ENCODE data around the gene C14orf93.

The C14orf93 gene

DNA sequence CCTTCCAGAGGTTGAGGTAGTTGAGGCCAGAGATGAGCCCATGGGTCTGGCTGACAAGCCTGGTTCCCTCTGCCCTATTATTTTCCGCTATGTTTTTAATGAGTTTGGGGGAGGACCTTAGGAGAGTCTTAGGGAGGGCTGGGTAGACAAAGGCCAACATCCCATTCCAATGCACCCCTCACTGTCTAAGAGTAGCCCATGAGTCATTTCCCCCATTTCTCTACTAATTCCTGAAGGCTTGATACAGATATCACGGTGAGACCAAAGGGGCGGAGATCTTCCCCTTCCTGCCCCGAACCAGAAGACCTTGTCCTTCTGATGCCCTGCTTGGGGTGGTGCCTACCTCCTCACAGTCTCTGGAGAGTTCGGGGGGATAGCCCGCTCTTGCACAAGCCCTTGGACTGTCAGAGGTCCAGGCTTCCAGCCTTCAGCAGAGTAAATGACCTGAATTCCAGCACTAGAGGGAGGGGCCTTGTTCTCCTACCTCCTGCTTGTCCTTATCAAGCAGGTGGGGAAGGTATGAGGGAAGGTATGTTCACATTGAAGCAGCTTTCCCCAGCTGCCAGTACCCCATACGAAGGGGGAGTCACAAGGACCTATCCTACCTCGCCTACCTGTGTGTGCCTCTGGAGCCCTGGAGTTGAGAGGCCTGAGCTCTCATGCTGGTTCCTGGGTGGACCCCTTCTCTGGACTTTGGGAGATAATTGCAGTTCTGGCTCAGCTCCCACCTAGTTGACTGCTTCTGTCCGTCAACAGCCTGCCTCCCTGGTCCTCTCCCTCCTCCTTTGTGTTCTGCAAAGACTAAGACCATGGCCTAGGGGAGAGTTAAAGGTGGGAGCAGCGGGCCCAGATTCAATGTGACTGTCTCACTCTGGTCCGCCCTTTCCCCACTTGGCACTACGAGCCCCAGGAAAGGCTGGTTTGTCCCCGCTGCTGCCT is 35.7 kb upstream of the C14orf93 start:
- no peak for DNase-seq

DNA sequence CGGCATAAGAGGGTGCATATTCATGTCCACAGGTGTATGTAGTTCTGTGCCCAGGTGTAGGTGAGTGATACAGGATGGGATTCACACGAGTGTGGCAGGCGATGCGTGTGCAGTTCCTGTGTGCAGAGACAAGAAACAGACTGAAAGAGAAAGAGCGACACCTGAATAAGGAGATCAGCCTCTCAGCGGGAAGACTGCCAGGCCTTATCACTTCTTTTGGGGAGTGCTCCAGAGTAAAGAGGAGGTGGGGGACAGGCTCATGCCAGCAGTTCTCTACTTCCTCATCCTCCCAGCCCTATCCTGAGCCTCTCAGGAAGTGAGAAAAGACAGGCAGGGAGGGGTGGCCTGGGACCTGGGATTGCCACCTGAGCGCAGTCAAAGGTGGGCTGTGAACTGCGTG is 34.9 kb upstream of the C14orf93 start:
- DNase-seq = no peak

DNA sequence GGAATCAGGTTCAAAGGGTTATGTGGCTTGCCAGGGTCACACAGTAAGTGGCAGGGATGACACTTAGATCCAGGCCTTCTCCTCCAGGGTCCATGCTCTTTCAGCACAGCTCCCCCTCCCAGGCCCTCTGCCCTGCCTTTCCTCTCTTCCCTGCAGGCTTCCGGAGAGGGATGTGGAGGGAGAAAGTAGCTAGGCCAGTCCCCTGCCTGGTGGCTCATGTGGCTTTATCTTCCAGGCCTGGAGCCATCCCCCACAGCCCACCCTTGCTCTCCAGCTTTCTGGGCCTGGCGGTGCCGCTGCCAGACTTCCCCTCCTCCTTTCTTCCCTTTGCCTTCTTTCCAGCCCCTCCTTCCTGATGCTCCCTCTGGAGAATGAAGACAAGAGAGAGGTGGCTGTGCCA is 33.8 kb upstream of the C14orf93 start:
- no peak for DNase-seq

DNA sequence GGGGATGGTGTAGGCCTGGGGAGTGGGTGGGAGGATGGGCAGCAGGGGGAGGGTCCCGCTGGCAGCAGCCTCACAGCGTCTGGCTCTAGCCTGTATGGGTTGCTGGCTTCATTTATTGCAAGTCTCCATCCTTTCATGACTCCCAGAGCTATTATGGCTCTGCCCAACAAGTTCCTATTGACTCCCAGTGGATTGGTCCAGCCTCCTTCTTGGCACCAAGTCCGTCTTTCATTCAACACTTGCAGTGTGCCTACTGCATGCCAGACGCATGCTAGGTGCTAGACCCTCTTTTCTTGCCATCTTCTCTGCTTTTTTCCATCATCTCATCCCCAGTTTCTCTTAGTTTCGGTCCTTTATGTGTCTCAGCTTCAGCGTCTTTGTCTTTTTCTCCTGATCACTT is 33.2 kb upstream of the C14orf93 start:
- DNase-seq = no peak

DNA sequence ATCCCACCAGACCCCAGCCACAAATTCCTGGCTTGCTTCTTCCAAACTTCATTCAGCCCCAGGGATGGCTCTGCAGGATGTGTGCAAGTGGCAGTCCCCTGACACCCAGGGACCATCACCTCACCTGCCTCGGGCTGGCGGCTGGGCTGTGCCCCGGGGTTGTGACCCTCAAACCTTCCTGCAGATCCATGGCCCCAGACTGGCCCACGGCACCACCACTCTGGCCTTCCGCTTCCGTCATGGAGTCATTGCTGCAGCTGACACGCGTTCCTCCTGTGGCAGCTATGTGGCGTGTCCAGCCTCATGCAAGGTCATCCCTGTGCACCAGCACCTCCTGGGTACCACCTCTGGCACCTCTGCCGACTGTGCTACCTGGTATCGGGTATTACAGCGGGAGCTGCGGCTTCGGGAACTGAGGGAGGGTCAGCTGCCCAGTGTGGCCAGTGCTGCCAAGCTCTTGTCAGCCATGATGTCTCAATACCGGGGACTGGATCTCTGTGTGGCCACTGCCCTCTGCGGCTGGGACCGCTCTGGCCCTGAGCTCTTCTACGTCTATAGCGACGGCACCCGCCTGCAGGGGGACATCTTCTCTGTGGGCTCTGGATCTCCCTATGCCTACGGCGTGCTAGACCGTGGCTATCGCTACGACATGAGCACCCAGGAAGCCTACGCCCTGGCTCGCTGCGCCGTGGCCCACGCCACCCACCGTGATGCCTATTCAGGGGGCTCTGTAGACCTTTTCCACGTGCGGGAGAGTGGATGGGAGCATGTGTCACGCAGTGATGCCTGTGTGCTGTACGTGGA is 32.4 kb upstream of the C14orf93 start, which contains the start of gene PSMB11:
PSMB11 (plus strand) TSS at position 51 of the 804 bp plus-strand sequence; CDS start at position 65, 14 bp downstream.
- no peak for DNase-seq

DNA sequence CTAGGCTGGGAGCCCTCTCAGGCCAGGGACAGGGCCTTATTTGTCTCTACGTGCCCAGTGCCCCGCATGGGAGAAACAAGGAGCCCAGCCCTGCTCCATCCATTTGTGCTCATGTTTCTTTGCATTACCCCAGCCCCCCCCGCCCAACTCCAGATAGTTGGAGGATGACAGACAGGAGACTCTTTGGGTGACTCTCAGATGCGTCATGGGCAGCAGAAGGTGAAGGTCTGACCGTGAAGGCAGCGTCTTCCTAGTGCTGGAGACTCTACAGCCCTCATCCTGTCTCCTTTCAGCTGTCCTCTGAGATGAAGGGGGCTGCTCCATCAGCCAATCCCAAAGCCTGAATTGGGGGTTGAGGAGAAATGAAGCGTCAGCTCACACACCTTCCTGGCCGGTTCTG is 31.8 kb upstream of the C14orf93 start:
- DNase-seq = no peak

DNA sequence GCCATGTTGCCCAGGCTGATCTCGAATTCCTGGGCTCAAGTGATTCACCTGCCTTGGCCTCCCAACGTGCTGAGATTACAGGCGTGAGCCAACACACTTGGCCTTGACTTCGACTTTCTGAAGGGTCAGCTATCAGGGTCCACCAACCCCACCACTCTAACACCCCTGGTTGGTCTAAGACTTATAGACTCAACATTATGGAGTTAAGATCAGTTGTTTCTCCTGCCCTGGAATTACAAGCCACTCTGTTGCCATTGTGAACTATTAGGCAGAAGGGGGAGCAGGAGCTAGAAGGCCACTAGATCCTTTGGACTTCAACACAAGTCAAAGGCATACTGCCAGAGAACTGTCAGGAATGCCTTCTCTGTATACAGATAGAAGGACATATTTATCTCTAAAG is 30.2 kb upstream of the C14orf93 start:
- DNase-seq = no peak

DNA sequence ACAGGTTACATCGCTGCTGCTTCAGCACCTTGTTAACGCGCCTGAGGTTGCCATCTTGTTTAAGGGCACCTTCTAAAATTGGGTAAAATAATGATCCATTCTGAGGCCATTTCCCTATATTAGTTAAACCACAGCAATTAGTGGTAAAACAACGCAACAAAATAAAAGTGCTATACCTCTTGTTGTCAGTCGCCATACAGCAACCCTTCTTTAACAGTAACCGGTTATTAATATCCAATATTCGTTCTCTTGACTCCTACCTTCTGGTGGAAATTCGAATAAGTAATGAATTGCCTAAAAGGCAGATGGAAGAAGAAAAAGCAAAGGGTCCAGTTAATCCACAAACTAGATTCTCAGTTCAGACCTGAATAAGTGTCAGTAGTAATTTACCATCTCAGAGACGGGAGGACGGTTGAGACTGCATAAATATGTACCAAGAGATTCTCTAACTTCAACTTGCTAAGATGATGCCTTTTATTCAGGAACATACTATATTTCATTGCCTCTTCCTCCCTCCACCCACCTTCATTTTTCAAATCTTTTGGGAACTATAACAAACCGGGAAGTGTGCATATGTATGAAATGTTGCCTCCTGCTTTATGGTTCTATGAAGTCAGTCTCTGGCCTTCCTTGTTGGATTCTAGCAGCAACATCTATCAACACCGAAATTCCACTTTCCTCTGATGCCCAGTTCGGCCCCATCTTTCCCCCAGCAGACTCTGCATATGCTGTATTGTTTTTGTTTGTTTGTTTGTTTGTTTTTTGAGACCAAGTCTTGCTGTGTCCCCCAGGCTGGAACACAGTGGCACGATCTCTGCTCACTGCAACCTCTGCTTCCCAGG is 25.6 kb upstream of the C14orf93 start:
- no peak for DNase-seq

DNA sequence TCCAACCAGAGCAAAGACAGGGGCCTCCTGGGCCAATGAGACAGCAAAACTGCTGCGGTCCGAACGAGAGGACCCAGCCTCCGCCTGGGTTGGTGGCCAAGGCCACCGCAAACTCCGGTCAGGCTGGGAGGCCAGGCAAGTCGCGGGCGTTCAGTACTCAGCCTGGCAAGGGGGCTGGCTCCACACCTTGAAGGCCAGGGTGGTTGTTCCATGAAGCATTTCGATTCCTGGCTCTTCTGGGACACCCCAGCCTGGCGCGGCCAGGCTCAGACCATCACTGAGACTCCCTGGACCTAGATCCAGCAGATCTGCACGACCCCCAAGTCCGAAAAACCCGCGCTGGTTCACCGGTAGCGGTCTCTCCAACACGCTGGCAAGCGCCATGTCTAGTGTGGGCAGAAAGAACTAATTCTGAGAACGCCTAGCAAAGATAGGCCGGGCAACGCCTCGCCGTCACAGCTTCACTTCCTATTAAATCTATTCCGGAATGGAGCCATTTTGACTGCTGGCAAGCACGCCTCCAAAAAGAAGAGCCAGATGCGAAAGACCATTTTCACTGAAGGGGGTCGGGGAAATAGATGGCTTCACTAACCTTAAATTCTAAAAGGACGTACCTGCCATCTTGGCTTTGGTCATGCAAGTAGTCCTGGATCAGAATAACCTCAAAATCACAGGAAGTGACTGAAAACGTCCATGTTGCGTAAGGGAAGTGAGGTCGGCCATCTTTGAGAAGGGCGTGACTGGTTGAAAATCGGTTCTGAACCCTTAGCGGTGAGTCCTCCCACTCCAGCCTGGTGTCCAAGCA is 24.8 kb upstream of the C14orf93 start, which contains the start of gene PSMB5:
PSMB5 (minus strand) TSS at position 403 of the 805 bp plus-strand sequence; CDS start at position 384, 19 bp downstream.
- DNase-seq = no peak

DNA sequence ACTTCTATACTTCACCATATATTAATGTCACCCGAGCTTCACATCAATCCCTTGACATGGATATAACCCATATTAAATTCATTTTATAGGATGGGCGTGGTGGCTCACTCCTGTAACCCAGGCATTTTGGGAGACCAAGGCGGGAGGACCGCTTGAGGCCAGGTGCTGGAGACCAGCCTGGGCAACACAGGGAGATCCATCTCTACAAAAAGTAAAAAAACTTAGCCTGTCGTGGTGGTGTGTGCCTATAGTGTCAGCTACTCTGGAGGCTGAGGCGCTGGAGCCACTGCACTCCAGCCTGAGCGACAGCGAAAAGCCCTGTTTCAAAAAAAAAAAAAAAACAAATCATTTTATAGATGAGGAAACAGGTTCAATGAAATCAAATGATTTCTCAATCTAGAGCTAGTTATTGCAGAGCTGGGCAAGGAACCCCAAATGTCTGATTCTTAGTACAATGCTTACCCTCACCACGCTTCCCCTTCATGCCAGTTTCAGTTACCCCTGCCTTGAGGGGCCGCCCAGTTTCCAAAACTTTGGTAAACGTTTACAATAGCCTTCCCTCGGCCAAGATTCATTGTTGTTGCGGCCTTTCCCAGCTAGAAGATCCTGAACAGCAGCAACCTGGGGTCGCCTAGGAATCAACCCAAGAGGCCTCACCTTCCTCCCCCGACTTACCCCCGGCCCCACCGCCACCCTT is 24.0 kb upstream of the C14orf93 start:
- no peak for DNase-seq

DNA sequence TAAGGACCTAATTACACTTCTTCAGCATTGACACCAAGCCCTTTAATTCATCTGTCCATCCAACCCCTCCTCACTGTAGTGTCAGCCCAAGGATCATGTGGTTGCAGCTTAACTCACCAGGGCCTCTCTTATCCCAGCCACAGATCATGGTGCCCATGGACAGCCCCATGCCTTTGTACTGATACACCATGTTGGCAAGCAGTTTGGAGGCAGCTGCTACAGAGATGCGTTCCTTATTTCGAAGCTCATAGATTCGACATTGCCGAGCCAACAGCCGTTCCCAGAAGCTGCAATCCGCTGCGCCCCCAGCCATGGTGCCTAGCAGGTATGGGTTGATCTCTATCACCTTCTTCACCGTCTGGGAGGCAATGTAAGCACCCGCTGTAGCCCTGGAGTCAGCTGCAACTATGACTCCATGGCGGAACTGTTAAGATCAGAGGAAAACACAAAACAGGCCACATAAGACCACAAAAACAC is 23.3 kb upstream of the C14orf93 start:
- no peak for DNase-seq

DNA sequence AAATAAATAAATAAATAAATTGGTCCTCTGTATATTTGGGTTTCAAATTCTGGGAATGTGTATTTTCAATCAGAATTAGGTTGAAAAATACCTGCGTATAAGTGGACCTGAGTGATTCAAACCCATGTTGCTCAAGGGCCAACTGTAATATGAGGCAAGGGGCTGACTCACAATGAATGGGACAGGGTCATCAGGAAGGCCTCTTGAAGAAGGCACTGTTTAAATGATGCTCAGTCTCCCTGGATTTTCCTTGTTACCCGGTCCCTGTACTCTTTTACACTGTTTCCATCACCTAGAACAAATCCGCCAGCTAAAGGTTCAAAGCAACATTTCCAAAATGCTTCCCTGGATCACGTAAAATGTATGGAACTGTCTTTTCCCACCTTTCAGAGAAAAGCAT is 21.0 kb upstream of the C14orf93 start:
- DNase-seq = no peak

DNA sequence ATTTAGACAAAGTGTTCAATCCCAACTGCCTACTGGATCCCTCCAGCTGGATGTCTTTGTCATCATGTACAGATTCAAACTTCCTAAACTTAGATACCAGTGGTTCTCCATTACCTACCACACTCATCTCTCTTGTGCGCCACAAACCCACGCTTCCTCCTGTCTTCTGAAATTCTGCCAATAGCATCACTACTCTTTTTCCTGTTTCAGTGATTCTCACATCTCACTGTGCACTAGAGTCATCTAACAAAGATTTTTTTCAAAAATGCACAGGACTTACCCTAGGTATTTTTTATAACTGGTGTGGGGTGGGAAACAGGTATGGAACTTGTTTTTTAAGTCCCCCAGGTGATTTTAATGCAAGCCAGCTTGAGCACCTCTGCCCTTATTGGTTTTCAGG is 18.9 kb upstream of the C14orf93 start:
- DNase-seq = no peak

DNA sequence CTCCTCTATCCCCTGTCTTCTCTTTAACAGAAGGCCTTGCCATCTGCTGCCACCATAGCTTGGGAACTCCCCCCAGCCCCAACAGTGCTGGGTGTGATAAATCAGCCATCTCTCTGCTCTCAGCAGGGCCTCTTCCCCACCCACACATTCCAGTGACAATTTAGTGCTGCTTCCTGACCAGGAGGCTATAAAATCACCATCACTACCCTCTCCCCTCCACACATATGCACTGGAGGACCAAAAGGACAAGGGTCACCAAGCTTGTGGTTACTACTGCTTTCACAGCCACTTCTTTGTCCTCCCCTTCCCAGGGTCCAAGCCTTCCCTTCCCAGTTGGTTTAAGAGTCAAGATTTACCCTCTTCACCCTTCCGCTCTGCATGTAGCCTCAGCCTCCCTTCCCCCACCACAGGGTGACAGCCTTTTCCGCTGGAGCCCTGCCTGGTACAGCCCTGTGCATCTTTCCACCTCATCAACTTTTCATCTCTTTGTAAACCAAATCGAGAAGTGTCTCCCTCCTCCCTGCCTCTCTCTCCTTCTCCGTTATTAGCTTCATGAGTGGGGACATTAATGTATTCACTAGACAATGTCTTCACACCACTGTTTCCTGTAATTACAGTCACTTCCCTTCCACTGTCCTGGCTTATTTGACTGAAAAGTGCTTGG is 15.3 kb upstream of the C14orf93 start:
- no peak for DNase-seq

DNA sequence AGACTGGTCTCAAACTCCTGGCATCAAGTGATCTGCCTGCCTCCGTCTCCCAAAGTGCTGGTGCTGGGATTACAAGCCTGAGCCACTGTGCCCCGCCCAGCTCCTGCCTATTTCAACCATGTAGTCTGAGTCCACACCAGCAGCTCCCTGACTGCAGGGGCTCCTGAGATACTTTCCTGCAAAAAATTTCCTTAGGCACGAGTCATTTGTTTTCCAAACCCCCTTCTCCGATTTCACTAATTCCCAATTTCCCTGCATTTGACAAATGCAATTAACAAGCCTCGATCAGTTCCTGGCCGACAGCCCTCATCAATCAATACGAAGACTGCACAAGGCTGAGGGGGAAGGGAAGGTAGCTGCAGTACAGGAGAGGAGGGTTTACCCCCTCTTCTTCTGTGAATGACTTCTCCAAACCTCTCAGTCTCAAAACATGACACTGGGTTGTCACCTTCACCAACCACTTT is 14.7 kb upstream of the C14orf93 start:
- DNase-seq = no peak

DNA sequence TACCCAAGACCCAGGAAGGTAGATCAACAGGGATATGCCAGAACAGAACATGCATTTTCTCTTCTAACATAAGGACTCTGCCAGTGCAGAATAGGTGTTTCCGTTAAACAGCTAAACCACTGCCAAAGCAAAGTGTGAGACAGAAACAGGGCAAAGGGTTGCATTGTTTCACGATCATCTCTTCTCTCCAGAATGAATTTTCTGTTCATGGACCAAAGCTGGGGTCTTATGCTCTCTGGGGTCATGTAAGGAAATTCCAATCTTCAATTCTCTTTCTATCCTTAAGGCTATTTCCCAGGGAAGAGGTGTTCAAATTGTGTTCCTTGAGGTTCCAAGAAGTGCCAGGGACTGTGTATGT is 13.8 kb upstream of the C14orf93 start:
- DNase-seq = no peak

DNA sequence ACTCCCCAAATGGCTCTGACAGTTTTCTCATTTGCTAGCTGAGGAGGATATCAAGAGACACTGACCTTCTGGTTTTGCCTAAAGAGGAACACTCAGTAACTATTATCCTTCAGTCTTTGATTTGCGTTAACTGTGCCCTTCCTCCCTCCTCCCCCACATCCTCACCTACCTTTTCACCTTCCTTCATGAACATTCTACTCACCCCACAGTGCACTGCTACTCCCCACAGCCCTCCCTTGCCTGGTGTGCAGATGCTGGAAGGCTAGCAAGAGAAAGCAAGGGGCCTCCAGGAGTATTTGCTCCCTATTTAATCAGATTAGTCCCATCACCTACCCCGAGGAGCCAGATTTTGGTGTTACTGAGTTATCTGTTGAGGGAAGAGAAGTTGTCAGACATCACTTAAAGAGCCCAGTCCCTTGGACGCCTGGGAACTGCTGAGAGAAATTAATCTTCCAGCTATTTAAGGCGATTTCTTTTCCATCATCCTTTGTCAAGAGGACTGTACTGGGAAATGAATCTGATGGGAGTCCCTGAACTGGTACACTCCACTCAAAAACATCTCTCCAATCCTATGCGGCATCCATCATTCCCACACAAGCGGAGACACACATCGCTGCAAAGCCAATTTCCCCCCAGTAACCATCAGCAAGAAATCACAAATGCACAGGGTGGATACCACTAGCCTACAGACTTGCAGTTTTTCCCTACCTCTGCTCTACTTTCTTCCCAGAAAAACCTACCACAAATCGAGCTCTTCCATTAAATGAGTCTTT is 13.3 kb upstream of the C14orf93 start:
- DNase-seq = no peak

DNA sequence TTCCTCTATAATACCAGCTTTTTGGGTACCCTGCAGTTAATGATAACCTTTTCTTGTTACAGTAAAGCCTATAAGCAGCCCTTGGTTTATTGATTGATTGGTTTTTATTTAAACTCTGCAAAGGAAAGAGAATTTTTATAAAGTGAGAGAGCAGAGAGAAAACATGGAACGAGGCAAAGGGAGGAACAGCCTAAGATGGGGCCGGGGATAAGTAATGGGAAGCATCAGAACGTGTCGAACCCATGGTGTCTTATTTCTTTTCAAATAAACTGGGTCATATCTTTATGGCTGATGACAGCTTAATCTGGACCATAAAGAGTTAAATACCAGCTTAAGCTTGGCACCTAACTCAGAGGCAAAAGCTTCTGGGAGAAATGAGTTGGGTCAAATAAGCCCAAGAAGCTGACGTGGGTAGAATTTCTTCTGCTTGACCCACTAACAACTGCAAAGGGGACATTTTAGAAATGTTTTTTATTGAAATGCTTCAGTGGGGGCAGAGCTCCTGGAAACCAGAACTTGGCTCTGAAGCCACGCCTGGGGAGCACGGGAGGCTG is 12.0 kb upstream of the C14orf93 start:
- no peak for DNase-seq

DNA sequence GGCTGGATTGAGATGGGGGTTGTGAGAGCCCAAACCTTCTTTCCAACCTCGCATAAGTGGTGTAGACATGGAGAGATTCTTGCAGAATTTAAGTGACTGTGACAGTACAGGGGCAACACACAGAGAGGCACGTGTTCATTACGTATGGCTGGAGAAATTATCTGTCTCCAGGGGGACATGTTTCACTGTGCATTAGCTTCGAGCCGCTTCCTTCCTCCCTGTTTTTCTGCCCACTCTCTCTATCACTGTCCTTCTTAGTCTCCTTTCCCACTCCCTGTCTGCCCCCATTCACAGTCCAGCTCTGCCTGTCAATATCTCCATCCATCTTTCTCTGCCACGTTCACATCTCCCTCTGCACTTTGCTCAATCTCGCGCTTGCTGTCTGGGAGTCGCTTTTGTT is 11.5 kb upstream of the C14orf93 start:
- DNase-seq = no peak

All from NCI-H2029 (cell line).